PFSK-1 (cell line): ENCODE measurements around the gene COL23A1.

ENCODE experiments used
- POLR2AphosphoS5 ChIP-seq: IDR thresholded peaks from 2 replicates; pipeline ENCODE4 v1.6.1; 2012; ENCODE audit warnings: low read depth, mild to moderate bottlenecking, control low read depth, low read length, moderate library complexity
- REST ChIP-seq, 2 experiments: IDR thresholded peaks; 2 replicates each; pipeline versions ENCODE4 v1.6.1 to v1.8.0; 2011 to 2012; ENCODE audit warnings: low read depth in 2 of 2, low read length in 2 of 2, control low read depth in 1 of 2, inconsistent platforms in 1 of 2, mild to moderate bottlenecking in 1 of 2, moderate library complexity in 1 of 2; ENCODE audit not compliant: insufficient read depth in 1 of 2
- SIN3A ChIP-seq: IDR thresholded peaks from 2 replicates; pipeline ENCODE4 v1.6.1; 2012; ENCODE audit warnings: mild to moderate bottlenecking, low read length, moderate library complexity, borderline replicate concordance; ENCODE audit not compliant: insufficient read depth

- no peak for TF ChIP-seq REST (IDR thresholded peaks at IDR 0.05; ENCODE audit: insufficient read depth in 1 of 2, low read depth in 2 of 2, low read length in 2 of 2)
- TF ChIP-seq POLR2AphosphoS5 = no peak
- TF ChIP-seq SIN3A = no peak
Measured at GRCh38 chr5:178544166-178544834, 45.9 kb downstream of the COL23A1 start.
